Bone marrow (tissue), 2 donors: Measurements from ENCODE around the gene OR5K3.
"Not testable (repeated sequence)": the region's sequence is repeated elsewhere in the genome, so short reads cannot be mapped to it uniquely, and the experiment has no call there.

Experiments
- DNase-seq, 2 donors: peaks; one replicate each; lab custom pipeline; 2025; lab: John Stamatoyannopoulos, UW

Gene OR5K3

DNA sequence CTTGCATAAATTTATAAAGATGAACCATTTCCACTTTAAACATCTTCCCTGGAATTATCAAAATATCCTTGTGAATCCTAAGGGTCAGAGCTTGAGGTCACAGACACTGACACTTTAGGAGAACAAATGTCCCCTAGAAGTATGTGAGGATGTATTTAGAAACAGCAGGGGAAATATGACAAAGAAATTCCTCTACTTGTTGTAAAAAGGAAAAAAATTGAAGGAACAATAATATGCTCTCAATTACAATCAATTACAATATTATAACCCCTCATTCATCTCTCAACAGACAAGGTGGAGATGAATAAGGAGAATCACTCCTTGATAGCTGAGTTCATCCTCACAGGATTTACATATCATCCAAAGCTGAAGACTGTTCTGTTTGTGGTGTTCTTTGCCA, at the start of gene OR5K3:
Gene OR5K3 (plus strand): TSS at position 301 of the 400 bp plus-strand sequence. CDS start 0 bp downstream, at position 301.
- no peak for DNase-seq

GRCh38 chr3:98341758-98342157, 48.7 kb upstream of the OR5K3 start:
- DNase-seq, result no peak

GRCh38 chr3:98343647-98344507, 46.6 kb upstream of the OR5K3 start:
- no peak for DNase-seq

- DNase-seq, result no peak
Observed at GRCh38 chr3:98350082-98350481, 40.4 kb upstream of the OR5K3 start.

- DNase-seq, result no peak
Observed at GRCh38 chr3:98353554-98353953, 36.9 kb upstream of the OR5K3 start, which contains the start of gene OR5K4. TSS of gene OR5K4 (plus strand) at chr3:98353854. CDS start at chr3:98353854, 0 bp downstream.

DNA sequence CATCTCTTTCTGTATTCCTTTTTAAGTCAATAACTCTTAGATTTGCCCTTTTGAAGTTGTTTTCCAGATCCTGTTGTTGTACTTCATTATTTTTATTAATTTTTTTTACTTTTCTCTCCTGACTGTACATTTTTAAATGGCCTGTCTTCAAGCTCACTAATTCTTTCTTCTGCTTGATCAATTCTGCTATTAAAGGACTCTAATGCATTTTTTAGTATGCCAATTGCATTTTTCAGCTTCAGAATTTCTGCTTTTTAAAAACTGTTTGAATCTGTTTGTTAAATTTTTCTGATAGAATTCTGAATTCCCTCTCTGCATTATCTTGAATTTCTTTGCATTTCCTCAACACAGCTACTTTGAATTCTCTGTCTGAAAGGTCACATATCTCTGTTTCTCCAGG, 31.2 kb upstream of the OR5K3 start:
- no peak for DNase-seq

- DNase-seq, result no peak
Observed at GRCh38 chr3:98359993-98360675, 30.3 kb upstream of the OR5K3 start.

GRCh38 chr3:98360681-98361080, 29.8 kb upstream of the OR5K3 start:
- no peak for DNase-seq

DNA sequence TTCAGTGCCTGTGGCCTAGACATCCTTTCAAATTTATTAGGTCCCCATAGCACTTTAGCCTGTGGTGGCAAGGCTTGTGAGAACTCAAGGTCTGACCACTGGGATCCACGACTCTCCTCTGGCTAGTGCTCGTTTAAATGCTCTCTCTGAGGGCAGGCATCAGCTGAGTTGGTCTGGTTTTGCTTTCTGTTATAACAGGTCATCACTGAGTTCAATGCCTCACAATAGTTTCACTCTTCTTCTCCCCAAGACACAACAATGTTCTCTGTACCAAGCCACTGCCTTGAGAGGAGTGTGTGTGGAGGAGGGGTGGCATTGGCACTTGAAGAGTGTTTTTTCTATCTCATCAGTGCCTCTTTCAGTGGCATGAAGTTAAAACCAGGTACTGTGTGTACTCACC, 29.2 kb upstream of the OR5K3 start:
- DNase-seq, result no peak

- DNase-seq, result no peak
Observed at GRCh38 chr3:98367464-98368246, 22.8 kb upstream of the OR5K3 start.

DNA sequence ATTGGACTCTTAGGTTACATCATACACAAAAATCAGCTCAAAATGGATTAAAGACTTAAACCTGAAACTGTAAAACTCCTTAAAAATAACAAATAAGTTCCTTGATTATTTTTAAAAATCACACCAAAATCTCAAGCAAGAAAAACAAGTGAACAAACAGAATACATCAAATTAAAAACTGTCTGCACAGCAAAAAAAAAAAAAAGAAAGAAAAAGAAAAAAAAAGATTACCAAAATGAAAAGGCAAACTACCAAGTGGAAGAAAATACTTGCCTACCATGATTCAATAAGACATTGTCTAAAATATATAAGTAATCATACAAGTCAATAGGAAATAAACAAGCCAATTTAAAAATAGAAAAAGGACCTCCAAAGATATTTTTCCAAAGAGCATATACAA, 19.3 kb upstream of the OR5K3 start:
- DNase-seq, result no peak

GRCh38 chr3:98371853-98372252, 18.6 kb upstream of the OR5K3 start:
- no peak for DNase-seq

GRCh38 chr3:98372445-98372844, 18.0 kb upstream of the OR5K3 start:
- DNase-seq, result no peak

DNA sequence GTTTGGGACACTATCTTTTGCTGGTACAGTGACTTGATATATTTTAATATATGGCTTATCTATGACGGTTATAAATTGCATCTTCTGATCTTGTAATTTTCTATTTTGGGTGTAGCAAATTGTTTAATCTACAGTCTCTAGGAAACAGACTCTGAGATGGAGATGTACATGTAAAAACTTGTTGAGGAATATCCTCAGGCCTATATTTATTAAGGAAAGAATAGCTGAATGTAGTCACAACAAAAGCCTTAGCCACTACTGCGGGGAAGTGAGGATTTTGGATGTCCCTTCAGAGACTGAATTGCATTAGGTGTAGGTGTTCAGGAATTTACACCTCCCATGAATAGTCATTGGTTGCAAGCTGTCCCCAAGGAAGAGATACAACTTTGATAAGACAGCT, 13.8 kb upstream of the OR5K3 start:
- DNase-seq, result no peak

DNA sequence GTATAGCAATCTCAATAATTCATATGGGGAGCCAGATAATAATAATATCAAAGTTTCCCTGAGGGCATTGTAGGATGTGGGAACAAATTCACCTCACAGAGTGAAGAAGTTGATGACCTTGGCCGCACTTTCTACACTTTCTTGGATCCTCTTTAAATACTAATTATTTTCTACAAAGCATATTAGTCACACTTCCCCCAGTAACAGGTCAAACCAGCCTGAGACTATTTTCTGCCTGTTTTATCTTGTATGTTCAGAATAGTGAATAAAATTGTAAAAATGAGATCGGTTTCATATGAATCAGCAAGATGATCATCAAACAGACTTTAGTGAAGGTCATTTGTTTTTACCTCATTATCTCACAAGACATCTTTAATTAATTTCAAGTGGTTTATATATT, 2.3 kb upstream of the OR5K3 start:
- no peak for DNase-seq

DNA sequence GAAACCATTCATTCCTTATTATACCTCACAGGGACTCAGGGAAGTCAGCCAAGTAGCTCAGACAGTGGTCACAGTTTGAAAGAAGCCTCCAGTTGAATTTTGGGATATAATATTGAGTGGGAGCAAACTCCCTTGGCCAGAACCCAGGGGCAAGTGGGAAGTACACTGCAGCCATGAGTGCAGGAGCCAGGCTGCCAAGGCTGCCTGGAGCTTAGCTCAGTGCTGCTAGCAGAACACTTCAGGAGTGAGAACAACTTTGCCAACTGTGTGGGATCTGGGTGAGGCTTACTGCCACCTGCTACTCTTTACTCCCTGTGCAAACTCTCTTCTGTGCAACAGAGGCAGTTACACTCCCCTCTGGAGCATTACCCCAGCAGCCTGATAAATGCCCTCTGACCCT, 4.6 kb downstream of the OR5K3 start:
- no peak for DNase-seq

DNA sequence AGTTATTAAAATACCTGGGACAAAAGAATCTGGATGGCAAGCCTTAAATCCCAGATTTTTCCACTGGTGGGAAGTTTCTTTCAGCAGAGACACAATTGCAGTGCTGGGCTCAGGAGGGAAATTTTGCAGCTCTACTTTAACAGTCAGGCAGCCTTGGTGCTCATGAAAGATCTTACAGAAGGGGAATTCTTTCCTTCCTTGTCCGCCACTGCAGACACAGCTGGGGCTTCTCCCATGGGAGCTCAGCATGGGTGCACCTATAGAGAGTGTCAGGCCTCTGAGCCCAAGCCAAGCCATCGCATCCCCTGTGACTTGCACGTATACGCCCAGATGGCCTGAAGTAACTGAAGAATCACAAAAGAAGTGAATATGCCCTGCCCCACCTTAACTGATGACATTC, 6.0 kb downstream of the OR5K3 start:
- DNase-seq, result not testable (repeated sequence)

DNA sequence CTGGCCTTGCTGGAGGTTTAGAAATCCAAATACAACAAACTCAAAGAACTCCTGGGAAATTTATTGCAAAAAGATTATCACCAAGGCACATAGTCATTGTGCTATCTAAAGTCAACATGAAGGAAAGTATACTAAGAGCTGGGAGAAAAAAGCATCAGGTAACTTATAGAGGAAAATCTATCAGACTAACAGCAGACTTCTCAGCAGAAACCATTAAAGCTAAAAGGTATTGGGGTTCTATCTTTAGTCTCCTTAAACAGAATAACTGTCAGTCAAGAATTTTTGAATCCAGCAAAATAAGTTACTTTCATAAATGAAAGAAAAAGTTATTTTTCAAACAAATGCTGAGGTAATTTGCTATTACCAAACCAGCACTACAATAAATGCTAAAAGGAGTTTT, 8.0 kb downstream of the OR5K3 start:
- DNase-seq, result no peak

- DNase-seq, result no peak
Observed at GRCh38 chr3:98402507-98402906, 12.0 kb downstream of the OR5K3 start.

DNA sequence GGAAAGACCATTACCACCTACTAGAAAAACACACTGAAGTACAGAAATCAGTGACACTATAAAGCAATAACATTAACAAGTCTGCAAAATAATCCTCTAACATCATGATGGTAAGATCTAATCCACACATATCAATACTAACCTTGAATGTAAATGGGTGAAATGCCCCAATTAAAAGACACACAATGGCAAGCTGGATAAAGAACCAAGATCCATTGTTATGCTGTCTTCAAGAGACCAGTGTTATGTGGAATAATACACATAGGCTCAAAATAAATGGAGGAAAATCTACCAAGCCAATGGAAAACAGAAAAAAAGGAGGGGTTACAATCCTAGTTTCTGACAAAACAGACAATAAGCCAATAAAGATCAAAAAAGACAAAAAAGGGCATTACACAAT, 13.5 kb downstream of the OR5K3 start:
- DNase-seq, result no peak

DNA sequence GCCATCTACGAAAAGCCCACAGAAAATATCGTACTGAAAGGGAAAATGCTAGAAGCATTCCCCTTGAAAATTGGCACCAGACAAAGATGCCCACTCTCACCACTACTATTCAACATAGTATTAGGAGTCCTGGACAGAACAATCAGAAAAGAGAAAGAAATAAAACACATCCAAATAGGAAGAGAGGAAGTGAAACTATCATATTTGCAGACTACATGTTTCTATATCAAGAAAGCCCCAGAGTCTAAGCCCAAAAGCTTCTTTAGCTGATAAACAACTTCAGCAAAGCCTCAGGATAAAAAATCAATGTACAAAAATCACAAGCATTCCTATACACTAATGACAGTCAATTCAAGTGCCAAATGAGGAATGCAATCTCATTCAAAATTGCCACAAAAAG, 15.6 kb downstream of the OR5K3 start:
- no peak for DNase-seq

DNA sequence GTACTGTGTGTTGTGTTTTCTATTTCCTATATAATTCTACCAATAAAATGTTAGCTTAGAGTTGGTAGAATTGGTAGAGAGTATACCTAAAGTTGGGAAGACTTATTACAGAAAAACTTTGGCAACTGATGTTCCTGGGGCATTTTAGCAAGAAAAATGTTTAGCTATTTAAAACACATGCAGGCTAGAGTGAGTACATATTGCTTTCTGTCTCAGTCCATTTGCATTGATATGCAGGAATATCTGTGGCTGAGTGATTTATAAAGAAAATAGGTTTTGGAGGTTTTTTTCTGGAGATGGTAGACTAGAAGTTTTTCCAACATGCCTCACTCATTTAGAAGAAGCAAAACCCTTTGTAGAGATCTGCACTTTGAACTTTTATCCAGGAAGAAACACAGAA, 42.1 kb downstream of the OR5K3 start:
- DNase-seq, result no peak

GRCh38 chr3:98433764-98434163, 43.3 kb downstream of the OR5K3 start:
- DNase-seq, result no peak
